GM19035 (cell line): ENCODE data around the gene CCND2.

Source experiments
- ATAC-seq: cut with Tn5 transposase; IDR thresholded peaks from one replicate; pipeline ENCODE4 v1.9.1; 2021; ENCODE audit not compliant: unreplicated experiment

Gene CCND2

GRCh38 chr12:4276524-4277204, 3.1 kb downstream of the CCND2 start:
- ATAC-seq = no peak

GRCh38 chr12:4277205-4277543, 3.6 kb downstream of the CCND2 start:
- no peak for ATAC-seq

GRCh38 chr12:4277857-4278256, 4.3 kb downstream of the CCND2 start:
- no peak for ATAC-seq

GRCh38 chr12:4278329-4279197, 5.0 kb downstream of the CCND2 start:
- ATAC-seq = no peak

- no peak for ATAC-seq
Measured at GRCh38 chr12:4279198-4279690, 5.7 kb downstream of the CCND2 start.

- no peak for ATAC-seq
Measured at GRCh38 chr12:4280351-4281163, 7.0 kb downstream of the CCND2 start.

- no peak for ATAC-seq
Measured at GRCh38 chr12:4281173-4281654, 7.7 kb downstream of the CCND2 start.

- no peak for ATAC-seq
Measured at GRCh38 chr12:4282103-4282891, 8.7 kb downstream of the CCND2 start.

GRCh38 chr12:4282892-4283511, 9.4 kb downstream of the CCND2 start:
- ATAC-seq = no peak

GRCh38 chr12:4283512-4284255, 10.1 kb downstream of the CCND2 start:
- ATAC-seq = no peak

GRCh38 chr12:4284306-4284705, 10.7 kb downstream of the CCND2 start:
- no peak for ATAC-seq

GRCh38 chr12:4285070-4285469, 11.5 kb downstream of the CCND2 start:
- ATAC-seq = no peak

GRCh38 chr12:4286228-4286627, 12.7 kb downstream of the CCND2 start:
- ATAC-seq = no peak

- no peak for ATAC-seq
Measured at GRCh38 chr12:4286771-4287317, 13.3 kb downstream of the CCND2 start.

- no peak for ATAC-seq
Measured at GRCh38 chr12:4287325-4288211, 14.0 kb downstream of the CCND2 start.

- no peak for ATAC-seq
Measured at GRCh38 chr12:4288296-4289131, 15.0 kb downstream of the CCND2 start.

- no peak for ATAC-seq
Measured at GRCh38 chr12:4289231-4289878, 15.8 kb downstream of the CCND2 start.
